Measurements from ENCODE around the gene FREM2. TPM values are rescaled to one million over a fixed set of nuclear protein-coding genes. Genes with fewer than 3 reads are reported as not detected.

The FREM2 gene
- total and polyA plus RNA-seq, 9 of the 15 experiments (the other 6 are each of a cell fraction or from before 2014, with no cell fraction given), result under 0.01 to 0.02 TPM; not detected in 7

GRCh38 chr13:38684714-38685113 lies 2.2 kb upstream of the FREM2 start:
- no peak overlapping the region for H2AFZ ChIP-seq (ENCODE audit: low read depth, low read length)
- no peak for ATAC-seq
- in situ Hi-C loops (cut with MboI), result no loop called here
- no peaks in the 10 kb centered on the region for H3K36me3 ChIP-seq (ENCODE audit: control insufficient read depth, insufficient read depth, low read length)
- H3K4me2 ChIP-seq (ENCODE audit: insufficient read depth, low read length), result no peak overlapping the region
- peaks cover 0 to 18% of the 10 kb centered on the region in 2 experiments; a peak in 2 of 5 replicates for H3K27me3 ChIP-seq (ENCODE audit: control insufficient read depth in 2 of 2, insufficient read depth in 2 of 2, low read length in 2 of 2)
- intact Hi-C loops (cut with micrococcal nuclease), result loop anchor here (5.0 kb wide), 1 partner anchor 188 kb away; no protein-coding TSS in a partner anchor
- no TSS peak for BruUV-seq (replicated peaks)
- H3K4me3 ChIP-seq, result no peak overlapping the region
- no peak overlapping the region for H3K27ac ChIP-seq (ENCODE audit: extremely low read depth, low read depth, low read length)
- no peak for FAIRE-seq
- CTCF ChIA-PET (ENCODE audit: low intra/inter-chr PET ratio), result no interaction called here
- H3K9me3 ChIP-seq (replicated peaks; ENCODE audit: control insufficient read depth, insufficient read depth, low read depth, low read length), result no peaks in the 10 kb centered on the region
- H4K20me1 ChIP-seq (replicated peaks; ENCODE audit: control insufficient read depth, insufficient read depth, low read length), result no peaks in the 10 kb centered on the region
- no peak overlapping the region for H3K9ac ChIP-seq (ENCODE audit: insufficient read depth in 1 of 2, low read depth in 2 of 2, low read length in 2 of 2)
- H3K9me1 ChIP-seq (ENCODE audit: control insufficient read depth, insufficient read depth, low read length), result no peaks in the 10 kb centered on the region
- TF ChIP-seq UBTF (IDR thresholded peaks at IDR 0.05; ENCODE audit: borderline replicate concordance in 1 of 2, low read depth in 2 of 2, low read length in 2 of 2) (no peak), ZBTB2 (IDR thresholded peaks at IDR 0.05) (no peak), YY1 (IDR thresholded peaks at IDR 0.05; ENCODE audit: borderline replicate concordance in 1 of 3, control insufficient read depth in 1 of 3, extremely low read depth in 1 of 3, insufficient read depth in 3 of 3, insufficient read length in 1 of 3, insufficient replicate concordance in 2 of 3, low read depth in 1 of 3, low read length in 2 of 3) (no peak), ZBTB11 (CRISPR knock-in tag; IDR thresholded peaks at IDR 0.05) (peak in 1 of 3 experiments; percentile 38; a peak in 1 of 6 replicates)
- H3K79me2 ChIP-seq (ENCODE audit: control insufficient read depth, insufficient read depth, low read length), result no peaks in the 10 kb centered on the region
- POLR2A ChIA-PET, result no interaction called here
- H3K4me1 ChIP-seq (replicated peaks in 1 of 2; ENCODE audit: control insufficient read depth in 2 of 2, insufficient read depth in 2 of 2, low read length in 2 of 2), result no peaks in the 10 kb centered on the region; a peak in 1 of 5 replicates
- no peak for DNase-seq (ENCODE audit: extremely low read depth in 1 of 4, low spot score in 3 of 4)
